ENCODE results near the gene SETD1B. TPM values are rescaled to one million over a fixed set of nuclear protein-coding genes. Genes with fewer than 3 reads are reported as not detected.

The SETD1B gene
- total and polyA plus RNA-seq, 11 donors, result 6.2 to 17.0 (median 9.3) TPM

DNA sequence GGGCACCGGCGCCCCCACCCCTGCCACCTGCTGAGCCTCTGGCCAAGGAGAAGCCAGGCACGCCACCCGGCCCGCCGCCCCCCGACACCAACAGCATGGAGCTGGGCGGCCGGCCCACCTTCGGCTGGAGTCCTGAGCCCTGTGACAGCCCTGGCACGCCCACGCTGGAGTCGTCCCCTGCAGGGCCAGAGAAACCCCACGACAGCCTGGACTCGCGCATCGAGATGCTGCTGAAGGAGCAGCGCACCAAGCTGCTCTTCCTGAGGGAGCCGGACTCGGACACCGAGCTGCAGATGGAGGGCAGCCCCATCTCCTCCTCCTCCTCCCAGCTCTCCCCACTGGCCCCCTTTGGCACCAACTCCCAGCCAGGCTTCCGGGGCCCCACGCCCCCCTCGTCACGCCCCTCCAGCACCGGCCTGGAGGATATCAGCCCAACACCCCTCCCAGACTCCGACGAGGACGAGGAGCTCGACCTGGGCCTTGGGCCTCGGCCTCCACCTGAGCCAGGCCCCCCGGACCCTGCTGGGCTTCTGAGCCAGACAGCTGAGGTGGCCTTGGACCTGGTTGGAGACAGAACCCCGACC, 6.5 kb downstream of the SETD1B start:
- 48 to 72% (median 61%) methylated on average over 12 to 33 of the region's 33 CpGs for WGBS, 4 donors
- TF ChIP-seq, protein P1, sequence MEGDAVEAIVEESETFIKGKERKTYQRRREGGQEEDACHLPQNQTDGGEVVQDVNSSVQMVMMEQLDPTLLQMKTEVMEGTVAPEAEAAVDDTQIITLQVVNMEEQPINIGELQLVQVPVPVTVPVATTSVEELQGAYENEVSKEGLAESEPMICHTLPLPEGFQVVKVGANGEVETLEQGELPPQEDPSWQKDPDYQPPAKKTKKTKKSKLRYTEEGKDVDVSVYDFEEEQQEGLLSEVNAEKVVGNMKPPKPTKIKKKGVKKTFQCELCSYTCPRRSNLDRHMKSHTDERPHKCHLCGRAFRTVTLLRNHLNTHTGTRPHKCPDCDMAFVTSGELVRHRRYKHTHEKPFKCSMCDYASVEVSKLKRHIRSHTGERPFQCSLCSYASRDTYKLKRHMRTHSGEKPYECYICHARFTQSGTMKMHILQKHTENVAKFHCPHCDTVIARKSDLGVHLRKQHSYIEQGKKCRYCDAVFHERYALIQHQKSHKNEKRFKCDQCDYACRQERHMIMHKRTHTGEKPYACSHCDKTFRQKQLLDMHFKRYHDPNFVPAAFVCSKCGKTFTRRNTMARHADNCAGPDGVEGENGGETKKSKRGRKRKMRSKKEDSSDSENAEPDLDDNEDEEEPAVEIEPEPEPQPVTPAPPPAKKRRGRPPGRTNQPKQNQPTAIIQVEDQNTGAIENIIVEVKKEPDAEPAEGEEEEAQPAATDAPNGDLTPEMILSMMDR (IDR thresholded peaks at IDR 0.05), result no peak
- TF ChIP-seq POLR2A (IDR thresholded peaks at IDR 0.05), result no peak
- no peak for ATAC-seq
- Histone ChIP-seq H3K4me3 (no peak overlapping the region), H3K4me1 (peaks cover 5 to 67% (median 54%) of the 10 kb centered on the region in 12 donors), H3K27ac (peak overlapping the region in 2 of 12 donors; percentile 73 to 82), H3K9me3 (no peaks in the 10 kb centered on the region), H3K27me3 (no peaks in the 10 kb centered on the region), H3K36me3 (peaks cover 0 to 65% (median 49%) of the 10 kb centered on the region in 9 donors)
- DNase-seq, result peak in 1 of 5 donors; percentile 17
- intact Hi-C loops (cut with DNase I), result loop anchor here in 7 of 10 donors (2.0 to 5.0 kb wide), 4 partner anchors 14 to 113 kb away; partner anchors contain the start of gene PSMD9 (in 2 of the 7)

DNA sequence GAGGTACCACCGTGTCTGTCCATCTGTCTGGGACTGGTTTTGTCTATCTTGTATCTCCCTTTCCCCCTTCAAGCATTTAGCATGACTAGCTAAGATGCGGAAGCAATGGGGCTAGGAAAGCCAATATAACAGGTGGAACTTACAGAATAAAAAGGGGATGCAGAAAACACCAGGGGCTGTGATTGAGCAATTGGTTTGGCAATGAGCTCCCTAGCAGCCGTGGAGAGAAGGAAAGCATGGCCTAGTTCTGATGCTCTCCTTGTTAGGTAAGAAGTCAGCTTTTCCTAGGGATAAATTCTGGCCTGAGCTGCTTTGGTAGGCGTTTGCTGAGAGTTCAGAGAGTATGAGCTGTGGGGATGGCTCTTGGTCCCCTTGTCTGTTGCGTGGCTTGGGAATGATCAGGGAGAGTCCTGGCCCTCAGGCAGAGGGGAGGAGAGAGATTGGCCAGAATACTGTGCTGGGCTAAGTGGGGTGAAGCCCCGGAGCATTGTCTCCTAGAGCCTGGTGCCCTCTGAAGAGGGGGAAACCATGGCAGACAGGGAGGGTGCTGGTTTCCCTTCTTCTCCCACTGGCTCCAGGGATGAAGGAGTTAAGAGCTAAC, 7.1 kb downstream of the SETD1B start:
- H3K4me1 ChIP-seq, result peaks cover 3 to 61% (median 49%) of the 10 kb centered on the region in 12 donors
- H3K9me3 ChIP-seq, result no peaks in the 10 kb centered on the region
- WGBS, 4 donors, result 56 to 66% (median 58%) methylated on average over 6 of the region's 6 CpGs
- DNase-seq, result no peak
- intact Hi-C loops (cut with DNase I), result loop anchor here in 7 of 10 donors (1.0 to 5.0 kb wide), 5 partner anchors 14 to 114 kb away; partner anchors contain the start of gene PSMD9 (in 2 of the 7)
- peak overlapping the region in 7 of 12 donors; percentile 54 to 82 (median 73) for H3K27ac ChIP-seq
- peak overlapping the region in 10 of 12 donors; percentile 2 to 76 (median 58) for H3K4me3 ChIP-seq
- H3K27me3 ChIP-seq, result no peaks in the 10 kb centered on the region
- H3K36me3 ChIP-seq, result peaks cover 0 to 71% (median 53%) of the 10 kb centered on the region in 9 donors
- TF ChIP-seq POLR2A (IDR thresholded peaks at IDR 0.05), result no peak
- TF ChIP-seq, protein P1 (IDR thresholded peaks at IDR 0.05), result no peak
- ATAC-seq, result no peak

DNA sequence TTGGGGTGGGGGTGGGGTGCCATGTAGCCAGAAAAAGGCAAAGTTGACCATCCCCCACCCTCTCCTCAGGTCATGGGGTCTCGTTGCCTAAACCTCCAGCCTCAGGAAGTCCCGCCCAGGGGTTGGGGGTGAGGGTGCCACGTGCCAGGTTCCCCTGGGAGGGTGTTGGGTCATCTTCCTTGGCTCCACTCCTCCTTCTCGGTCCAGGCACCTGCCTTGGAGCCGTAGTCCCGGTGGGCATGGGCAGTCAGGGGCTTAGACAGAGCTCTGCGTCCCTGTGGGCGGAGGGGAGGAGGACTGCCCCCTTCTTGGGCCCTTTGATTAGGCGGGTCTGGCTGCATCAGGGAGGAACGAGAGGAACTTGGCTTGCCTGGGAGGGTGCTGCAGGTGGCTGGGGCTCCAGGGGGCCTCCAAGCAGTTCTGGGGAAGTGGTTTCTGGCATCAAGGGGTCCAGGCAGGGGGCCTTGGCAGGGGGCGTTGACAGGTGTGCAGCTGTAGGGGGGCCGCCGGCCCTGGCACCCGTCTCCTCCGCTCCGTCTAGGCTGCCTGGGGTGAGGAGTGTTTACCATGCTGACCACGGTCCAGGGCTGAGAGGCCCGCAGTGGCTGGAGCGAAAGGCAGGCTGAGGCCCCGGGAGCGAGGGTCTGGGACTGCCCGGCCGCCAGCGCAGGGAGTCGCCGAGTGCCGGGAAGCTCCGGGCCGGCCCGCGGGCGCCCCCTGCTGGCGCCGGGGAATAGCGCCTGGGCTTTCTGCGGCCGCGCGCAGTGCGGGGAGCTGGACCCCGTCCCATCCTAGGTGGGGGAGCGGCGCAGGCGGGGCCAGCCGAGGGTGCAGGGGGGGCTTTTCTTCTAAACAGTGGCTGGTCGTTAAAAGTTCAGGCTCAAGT, 7.9 kb downstream of the SETD1B start:
- no peaks in the 10 kb centered on the region for H3K9me3 ChIP-seq
- no peak for TF ChIP-seq POLR2A (IDR thresholded peaks at IDR 0.05)
- TF ChIP-seq, protein P1 (IDR thresholded peaks at IDR 0.05), result peak; percentile 97 to 100 (median 100)
- intact Hi-C loops (cut with DNase I), result loop anchor here (1.0 to 5.0 kb wide), 9 partner anchors 15 to 114 kb away; partner anchors contain the start of gene PSMD9 (in 2 of the 10)
- 5 to 17% (median 11%) methylated on average over 12 to 46 of the region's 46 CpGs for WGBS, 4 donors
- peak in 3 of 4 donors; percentile 84 to 87 (median 87) for ATAC-seq
- no peaks in the 10 kb centered on the region for H3K27me3 ChIP-seq
- peaks cover under 1 to 78% (median 61%) of the 10 kb centered on the region in 9 donors for H3K36me3 ChIP-seq
- H3K4me3 ChIP-seq, result peak overlapping the region; percentile 20 to 76 (median 58)
- peak; percentile 69 to 88 (median 76) for DNase-seq
- peak overlapping the region in 11 of 12 donors; percentile 23 to 82 (median 64) for H3K27ac ChIP-seq
- H3K4me1 ChIP-seq, result peaks cover 3 to 54% (median 41%) of the 10 kb centered on the region in 12 donors

All from heart left ventricle (tissue), 16 donors.